AG09319 (cell line): ENCODE results near the gene CX3CL1.

Experiments
- DNase-seq: peaks from one replicate; pipeline ENCODE4 v3.0.0-alpha.2; 2010; ENCODE audit warnings: low read depth; ENCODE audit errors: extremely low read depth
- CTCF ChIP-seq: IDR thresholded peaks from 2 replicates; pipeline ENCODE4 v1.5.1; 2011; ENCODE audit warnings: low read depth, mild to moderate bottlenecking, inconsistent platforms, low read length, moderate library complexity

Gene CX3CL1

GRCh38 chr16:57412584-57412983, 40.3 kb downstream of the CX3CL1 start:
- no peak for DNase-seq
- no peak for TF ChIP-seq CTCF

DNA sequence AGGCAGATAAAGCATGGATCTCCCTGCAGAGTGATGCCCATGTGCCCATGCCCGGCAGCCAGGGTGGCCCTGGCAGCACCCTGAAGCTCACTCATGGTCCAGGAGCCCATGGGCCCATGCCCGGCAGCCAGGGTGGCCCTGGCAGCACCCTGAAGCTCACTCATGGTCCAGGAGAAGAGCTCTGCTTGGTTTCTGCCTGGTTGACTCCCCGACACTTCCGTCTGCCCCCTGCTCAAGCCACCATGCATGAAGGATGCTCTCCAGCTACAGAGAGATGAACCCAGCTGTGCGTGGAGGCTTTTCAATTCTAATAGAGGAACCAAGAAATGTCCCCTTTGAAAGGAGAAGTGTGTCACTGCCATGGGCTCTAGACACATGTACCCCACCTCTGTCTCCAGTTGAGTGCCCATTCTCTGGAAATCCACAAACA, 41.0 kb downstream of the CX3CL1 start:
- DNase-seq = no peak
- TF ChIP-seq CTCF = no peak

GRCh38 chr16:57413733-57414132, 41.4 kb downstream of the CX3CL1 start:
- no peak for DNase-seq
- TF ChIP-seq CTCF = no peak

DNA sequence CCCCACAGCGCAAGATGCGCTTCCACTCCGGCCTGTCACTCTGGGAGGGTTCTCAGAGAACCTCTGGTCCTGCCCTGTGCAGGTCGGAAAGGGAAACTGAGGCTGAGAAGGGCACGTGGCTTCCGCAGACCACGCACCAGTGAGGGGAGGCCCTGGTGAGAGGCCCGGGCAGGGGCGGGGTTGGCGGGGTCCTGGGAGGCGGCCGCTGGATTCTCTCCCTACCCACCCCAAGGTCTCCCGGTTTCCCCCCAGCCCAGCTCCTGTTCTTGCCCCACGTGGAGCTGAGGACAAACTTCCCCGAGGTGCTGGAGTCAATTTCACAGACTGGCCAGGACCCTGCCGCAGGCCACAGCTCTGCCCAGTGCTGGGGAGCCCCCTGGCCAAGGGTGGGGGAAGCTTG, 43.8 kb downstream of the CX3CL1 start:
- no peak for DNase-seq
- TF ChIP-seq CTCF = no peak

GRCh38 chr16:57419506-57419905, 47.2 kb downstream of the CX3CL1 start:
- no peak for DNase-seq
- TF ChIP-seq CTCF = no peak

GRCh38 chr16:57422026-57422944, 50.0 kb downstream of the CX3CL1 start:
- peak; percentile 24 for DNase-seq
- TF ChIP-seq CTCF = peak; percentile 80

DNA sequence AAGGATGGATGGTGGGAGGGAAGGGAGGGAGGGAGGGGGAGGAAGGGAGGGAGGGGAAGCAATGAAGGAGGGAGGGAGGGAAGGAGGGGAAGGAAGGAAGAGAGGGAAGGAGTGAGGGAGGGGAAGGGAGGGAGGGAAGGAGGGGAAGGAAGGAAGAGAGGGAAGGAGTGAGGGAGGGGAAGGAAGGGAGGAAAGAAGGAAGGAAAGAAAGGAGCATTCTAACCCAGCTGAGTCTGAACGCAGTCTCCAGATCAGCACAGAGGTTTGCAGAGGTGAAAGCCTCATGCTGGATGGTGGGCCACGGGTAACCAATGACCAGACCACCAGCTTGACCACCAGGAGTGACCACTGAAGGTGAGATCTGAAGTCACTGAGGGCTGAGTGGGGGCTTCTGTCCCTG, 50.9 kb downstream of the CX3CL1 start:
- TF ChIP-seq CTCF = no peak
- DNase-seq = no peak
